Peyer's patch (tissue), 4 donors: ENCODE results near the gene NR6A1.

Experiments
- CTCF ChIP-seq, 6 experiments: fragments of 450-650 bp in 4 of 6; fragments of 200-600 bp in 2 of 6; sonication (generic) in 1 of 6; IDR thresholded peaks; one replicate each; pipeline ENCODE4 v1.5.1; 2017 to 2019; ENCODE audit warnings: antibody characterized with exemption in 6 of 6, mild to moderate bottlenecking in 3 of 6, moderate library complexity in 1 of 6
- POLR2A ChIP-seq, 2 donors: fragments of 450-650 bp; IDR thresholded peaks; one replicate each; pipeline ENCODE4 v1.5.1; 2017; ENCODE audit warnings: antibody characterized with exemption in 2 of 2, mild to moderate bottlenecking in 2 of 2, moderate library complexity in 2 of 2

GRCh38 chr9:124499216-124499615 is 271.9 kb downstream of the NR6A1 start:
- TF ChIP-seq CTCF (IDR thresholded peaks at IDR 0.05) (no peak), POLR2A (IDR thresholded peaks at IDR 0.05) (no peak)
